Measurements from ENCODE around the gene AOPEP.

The AOPEP gene

GRCh38 chr9:94891183-94891582 lies 164.7 kb downstream of the AOPEP start:
- peaks cover 16% of the 10 kb centered on the region for H3K36me3 Mint-ChIP-seq (ENCODE audit: low read depth)
- peaks cover 8% of the 10 kb centered on the region for H3K9me3 Mint-ChIP-seq
- H3K4me3 Mint-ChIP-seq = no peak overlapping the region
- H3K27me3 Mint-ChIP-seq = no peaks in the 10 kb centered on the region
- no peak overlapping the region for H3K27ac Mint-ChIP-seq
- DNase-seq = no peak
- H3K4me1 Mint-ChIP-seq (ENCODE audit: low read depth) = peaks cover 7% of the 10 kb centered on the region

DNA sequence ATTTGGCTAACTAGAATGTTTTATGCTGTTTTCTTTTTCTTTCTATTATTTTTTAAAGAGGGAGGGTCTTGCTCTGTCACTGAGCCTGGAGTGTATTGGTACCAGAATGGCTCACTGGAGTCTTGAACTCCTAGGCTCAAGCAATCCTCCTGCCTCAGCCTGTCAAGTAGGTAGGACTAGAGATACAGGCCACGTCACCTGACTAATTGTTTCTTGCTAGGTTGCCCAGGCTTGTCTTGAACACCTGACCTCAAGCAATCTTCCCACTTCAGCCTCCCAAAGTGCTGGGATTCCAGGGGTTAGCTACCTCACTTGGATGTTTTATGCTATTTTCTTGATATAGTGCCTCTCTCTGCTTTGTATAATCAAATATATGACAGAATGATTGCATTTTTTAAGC lies 166.2 kb downstream of the AOPEP start:
- no peak overlapping the region for H3K4me3 Mint-ChIP-seq
- H3K27ac Mint-ChIP-seq = no peak overlapping the region
- no peak for DNase-seq
- H3K36me3 Mint-ChIP-seq (ENCODE audit: low read depth) = peaks cover 16% of the 10 kb centered on the region
- no peaks in the 10 kb centered on the region for H3K27me3 Mint-ChIP-seq
- peaks cover 8% of the 10 kb centered on the region for H3K9me3 Mint-ChIP-seq
- H3K4me1 Mint-ChIP-seq (ENCODE audit: low read depth) = peaks cover 9% of the 10 kb centered on the region

- peaks cover 9% of the 10 kb centered on the region for H3K4me1 Mint-ChIP-seq (ENCODE audit: low read depth)
- DNase-seq = no peak
- H3K9me3 Mint-ChIP-seq = peaks cover 8% of the 10 kb centered on the region
- no peaks in the 10 kb centered on the region for H3K27me3 Mint-ChIP-seq
- no peak overlapping the region for H3K4me3 Mint-ChIP-seq
- peaks cover 16% of the 10 kb centered on the region for H3K36me3 Mint-ChIP-seq (ENCODE audit: low read depth)
- H3K27ac Mint-ChIP-seq = no peak overlapping the region
These were observed 167.7 kb downstream of the AOPEP start for GRCh38 chr9:94894094-94894699.

DNA sequence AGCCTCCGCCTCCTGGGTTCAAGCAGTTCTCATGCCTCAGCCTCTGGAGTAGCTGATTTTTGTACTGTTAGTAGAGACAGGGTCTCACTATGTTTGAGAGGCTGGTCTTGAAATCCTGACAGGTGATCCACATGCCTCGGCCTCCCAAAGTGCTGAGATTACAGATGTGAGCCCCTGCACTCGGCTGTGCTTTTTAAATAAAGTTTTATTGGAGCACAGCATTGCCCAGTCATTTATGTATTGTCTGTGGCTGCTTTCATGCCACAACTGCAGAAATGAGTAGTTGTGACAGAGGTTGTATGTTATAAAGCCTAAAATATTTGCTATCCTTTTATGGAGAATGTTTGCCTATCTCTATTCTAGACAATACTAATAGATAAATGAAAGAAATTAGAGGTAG lies 169.2 kb downstream of the AOPEP start:
- peaks cover 4% of the 10 kb centered on the region for H3K9me3 Mint-ChIP-seq
- no peaks in the 10 kb centered on the region for H3K27me3 Mint-ChIP-seq
- DNase-seq = no peak
- no peak overlapping the region for H3K27ac Mint-ChIP-seq
- peaks cover 17% of the 10 kb centered on the region for H3K4me1 Mint-ChIP-seq (ENCODE audit: low read depth)
- no peak overlapping the region for H3K4me3 Mint-ChIP-seq
- H3K36me3 Mint-ChIP-seq (ENCODE audit: low read depth) = peaks cover 5% of the 10 kb centered on the region

GRCh38 chr9:94896512-94896911 lies 170.0 kb downstream of the AOPEP start:
- Mint-ChIP-seq H3K4me1 (ENCODE audit: low read depth) (peaks cover 23% of the 10 kb centered on the region), H3K4me3 (no peak overlapping the region), H3K27ac (no peak overlapping the region), H3K27me3 (no peaks in the 10 kb centered on the region), H3K9me3 (no peaks in the 10 kb centered on the region), H3K36me3 (ENCODE audit: low read depth) (peaks cover 2% of the 10 kb centered on the region)
- DNase-seq = no peak

- no peak for DNase-seq
- Mint-ChIP-seq H3K27me3 (no peaks in the 10 kb centered on the region), H3K4me1 (ENCODE audit: low read depth) (peaks cover 18% of the 10 kb centered on the region), H3K4me3 (no peak overlapping the region), H3K36me3 (ENCODE audit: low read depth) (peaks cover 1% of the 10 kb centered on the region), H3K27ac (no peak overlapping the region), H3K9me3 (no peaks in the 10 kb centered on the region)
These were observed 173.1 kb downstream of the AOPEP start for GRCh38 chr9:94899464-94900221.

GRCh38 chr9:94900222-94901018 lies 173.9 kb downstream of the AOPEP start:
- peaks cover 1% of the 10 kb centered on the region for H3K36me3 Mint-ChIP-seq (ENCODE audit: low read depth)
- H3K4me3 Mint-ChIP-seq = no peak overlapping the region
- peak overlapping the region; percentile 56 for H3K27ac Mint-ChIP-seq
- peaks cover 18% of the 10 kb centered on the region for H3K4me1 Mint-ChIP-seq (ENCODE audit: low read depth)
- H3K9me3 Mint-ChIP-seq = no peaks in the 10 kb centered on the region
- no peak for DNase-seq
- no peaks in the 10 kb centered on the region for H3K27me3 Mint-ChIP-seq

DNA sequence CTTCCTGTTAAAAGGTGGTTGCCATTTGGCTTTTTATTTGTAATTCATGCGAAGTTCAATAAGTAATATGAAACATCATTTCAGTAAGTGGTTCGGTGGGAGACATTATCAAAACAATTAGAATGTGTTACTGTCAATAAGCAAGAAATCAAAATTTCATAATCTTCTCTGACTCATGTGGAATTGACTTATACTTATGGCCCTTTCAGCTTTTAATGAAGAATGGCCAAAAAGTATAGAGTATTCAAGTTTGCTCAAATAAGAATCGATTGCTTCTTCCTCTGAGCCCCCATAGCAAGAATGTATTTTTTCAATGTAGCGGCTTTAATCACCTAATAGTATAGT lies 174.5 kb downstream of the AOPEP start:
- H3K27me3 Mint-ChIP-seq = no peaks in the 10 kb centered on the region
- no peak overlapping the region for H3K27ac Mint-ChIP-seq
- peaks cover 18% of the 10 kb centered on the region for H3K4me1 Mint-ChIP-seq (ENCODE audit: low read depth)
- no peak for DNase-seq
- H3K36me3 Mint-ChIP-seq (ENCODE audit: low read depth) = peaks cover 1% of the 10 kb centered on the region
- no peaks in the 10 kb centered on the region for H3K9me3 Mint-ChIP-seq
- no peak overlapping the region for H3K4me3 Mint-ChIP-seq

GRCh38 chr9:94903961-94904421 lies 177.5 kb downstream of the AOPEP start:
- no peaks in the 10 kb centered on the region for H3K9me3 Mint-ChIP-seq

GRCh38 chr9:94904806-94905205 lies 178.3 kb downstream of the AOPEP start:
- Mint-ChIP-seq H3K27me3 (no peaks in the 10 kb centered on the region), H3K9me3 (no peaks in the 10 kb centered on the region), H3K36me3 (ENCODE audit: low read depth) (peaks cover 1% of the 10 kb centered on the region), H3K4me3 (no peak overlapping the region), H3K4me1 (ENCODE audit: low read depth) (peaks cover 22% of the 10 kb centered on the region), H3K27ac (no peak overlapping the region)
- DNase-seq = no peak

More at GRCh38 chr9:94903961-94904421, 177.5 kb downstream of the AOPEP start:
- H3K27ac Mint-ChIP-seq = no peak overlapping the region
- H3K4me1 Mint-ChIP-seq (ENCODE audit: low read depth) = peaks cover 20% of the 10 kb centered on the region
- peaks cover 1% of the 10 kb centered on the region for H3K36me3 Mint-ChIP-seq (ENCODE audit: low read depth)
- DNase-seq = no peak
- H3K4me3 Mint-ChIP-seq = no peak overlapping the region
- no peaks in the 10 kb centered on the region for H3K27me3 Mint-ChIP-seq

GRCh38 chr9:94905606-94906005 lies 179.1 kb downstream of the AOPEP start:
- Mint-ChIP-seq H3K36me3 (ENCODE audit: low read depth) (peaks cover 1% of the 10 kb centered on the region), H3K27ac (no peak overlapping the region), H3K9me3 (no peaks in the 10 kb centered on the region), H3K27me3 (no peaks in the 10 kb centered on the region), H3K4me3 (no peak overlapping the region), H3K4me1 (ENCODE audit: low read depth) (peaks cover 15% of the 10 kb centered on the region)
- no peak for DNase-seq

GRCh38 chr9:94906181-94906580 lies 179.7 kb downstream of the AOPEP start:
- no peak for DNase-seq
- Mint-ChIP-seq H3K36me3 (ENCODE audit: low read depth) (peaks cover 1% of the 10 kb centered on the region), H3K27me3 (no peaks in the 10 kb centered on the region), H3K4me3 (no peak overlapping the region), H3K4me1 (ENCODE audit: low read depth) (peaks cover 11% of the 10 kb centered on the region), H3K27ac (no peak overlapping the region), H3K9me3 (no peaks in the 10 kb centered on the region)

- Mint-ChIP-seq H3K27me3 (no peaks in the 10 kb centered on the region), H3K27ac (peak overlapping the region; percentile 44)
These were observed 180.2 kb downstream of the AOPEP start for GRCh38 chr9:94906713-94907112.

DNA sequence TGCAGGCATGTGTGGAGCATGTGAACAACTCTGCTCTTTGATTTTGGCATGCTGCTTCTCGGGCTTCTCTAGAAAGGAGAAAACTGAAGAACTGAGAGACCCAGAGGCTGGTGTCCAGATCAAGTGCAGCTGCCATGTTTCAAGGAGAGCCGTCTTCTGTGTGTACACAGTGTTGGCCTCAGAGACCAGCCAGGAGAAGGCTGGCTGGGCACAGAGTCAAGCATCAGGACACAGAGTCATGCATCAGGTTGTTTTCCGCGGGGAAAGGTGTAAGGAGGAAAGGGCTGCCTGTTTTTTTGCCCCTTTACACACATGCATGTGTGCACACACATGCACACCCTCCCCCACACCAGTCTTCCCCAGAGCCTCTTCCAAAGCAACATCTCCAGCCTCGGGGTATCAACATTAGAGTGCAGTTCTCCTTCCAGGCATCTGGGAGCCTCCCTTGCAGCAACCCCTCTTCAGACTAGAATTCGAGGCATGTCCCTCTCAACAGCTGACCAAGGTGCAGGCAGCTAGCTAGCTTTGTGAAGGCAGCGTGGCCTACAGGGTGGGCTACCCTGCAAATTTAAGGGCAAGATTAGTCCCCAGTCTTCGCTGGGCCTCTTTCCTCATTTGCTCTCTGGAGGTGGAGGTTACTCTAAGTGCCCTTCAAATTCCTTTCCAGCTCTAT lies 180.9 kb downstream of the AOPEP start:
- DNase-seq = no peak
- peaks cover 1% of the 10 kb centered on the region for H3K36me3 Mint-ChIP-seq (ENCODE audit: low read depth)
- no peak overlapping the region for H3K4me3 Mint-ChIP-seq
- H3K9me3 Mint-ChIP-seq = no peaks in the 10 kb centered on the region
- peaks cover 9% of the 10 kb centered on the region for H3K4me1 Mint-ChIP-seq (ENCODE audit: low read depth)
- no peak overlapping the region for H3K27ac Mint-ChIP-seq
- no peaks in the 10 kb centered on the region for H3K27me3 Mint-ChIP-seq

More at GRCh38 chr9:94906713-94907112, 180.2 kb downstream of the AOPEP start:
- no peaks in the 10 kb centered on the region for H3K9me3 Mint-ChIP-seq
- H3K4me1 Mint-ChIP-seq (ENCODE audit: low read depth) = peaks cover 9% of the 10 kb centered on the region
- no peak for DNase-seq
- H3K4me3 Mint-ChIP-seq = no peak overlapping the region
- peaks cover 1% of the 10 kb centered on the region for H3K36me3 Mint-ChIP-seq (ENCODE audit: low read depth)
